Esophagus muscularis mucosa (tissue), 3 donors: ENCODE data around the gene CYB5RL.

ENCODE experiments used
- EP300 ChIP-seq: sonication (generic); formaldehyde crosslinking; IDR thresholded peaks from one replicate; pipeline ENCODE4 v1.6.1; 2017; ENCODE audit warnings: antibody characterized with exemption
- TF ChIP-seq, protein P1 (sequence below), 3 experiments: fragments of 200-600 bp in 2 of 3; fragments of 450-650 bp in 1 of 3; sonication (generic) in 2 of 3; IDR thresholded peaks; one replicate each; pipeline ENCODE4 v1.5.1; 2017 to 2019; ENCODE audit warnings: antibody characterized with exemption in 3 of 3, mild to moderate bottlenecking in 2 of 3, moderate library complexity in 1 of 3

DNA sequence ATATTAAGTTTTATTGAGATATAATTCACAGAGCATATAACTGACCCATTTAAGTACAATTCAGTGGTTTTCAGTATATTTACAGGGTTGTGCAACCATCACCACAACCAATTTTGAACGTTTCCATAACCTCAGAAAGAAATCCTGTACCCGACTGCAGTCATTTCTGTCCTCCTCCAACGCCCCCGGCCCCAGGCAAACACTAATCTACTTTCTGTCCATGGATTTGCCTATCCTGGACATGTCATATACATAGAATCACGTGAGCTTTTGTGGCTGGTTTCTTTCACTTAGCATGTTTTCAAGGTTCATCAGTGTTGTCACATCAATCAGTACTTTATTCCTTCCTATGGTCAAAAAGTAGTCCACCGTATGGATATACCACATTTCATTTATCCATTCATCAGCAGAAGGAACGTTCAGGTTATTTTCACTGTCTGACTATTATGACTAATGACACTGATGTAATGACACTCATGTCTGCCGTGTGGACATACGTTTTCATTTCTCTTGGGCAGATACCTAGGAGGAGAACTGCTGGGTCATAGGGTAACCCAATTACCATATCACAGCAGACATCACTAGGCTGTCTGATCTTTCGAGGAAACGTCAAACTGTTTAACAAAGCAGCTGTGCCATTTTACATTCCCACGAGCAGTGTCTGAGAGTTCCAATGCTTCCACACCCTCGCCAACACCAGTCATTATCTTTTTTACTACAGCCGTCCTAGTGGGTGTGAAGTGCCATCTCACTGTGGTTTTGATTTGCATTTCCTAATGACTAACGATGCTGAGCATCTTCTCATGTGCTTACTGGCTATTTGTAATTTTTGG is 30.9 kb upstream of the CYB5RL start:
- no peak for TF ChIP-seq EP300
- TF ChIP-seq, protein P1, sequence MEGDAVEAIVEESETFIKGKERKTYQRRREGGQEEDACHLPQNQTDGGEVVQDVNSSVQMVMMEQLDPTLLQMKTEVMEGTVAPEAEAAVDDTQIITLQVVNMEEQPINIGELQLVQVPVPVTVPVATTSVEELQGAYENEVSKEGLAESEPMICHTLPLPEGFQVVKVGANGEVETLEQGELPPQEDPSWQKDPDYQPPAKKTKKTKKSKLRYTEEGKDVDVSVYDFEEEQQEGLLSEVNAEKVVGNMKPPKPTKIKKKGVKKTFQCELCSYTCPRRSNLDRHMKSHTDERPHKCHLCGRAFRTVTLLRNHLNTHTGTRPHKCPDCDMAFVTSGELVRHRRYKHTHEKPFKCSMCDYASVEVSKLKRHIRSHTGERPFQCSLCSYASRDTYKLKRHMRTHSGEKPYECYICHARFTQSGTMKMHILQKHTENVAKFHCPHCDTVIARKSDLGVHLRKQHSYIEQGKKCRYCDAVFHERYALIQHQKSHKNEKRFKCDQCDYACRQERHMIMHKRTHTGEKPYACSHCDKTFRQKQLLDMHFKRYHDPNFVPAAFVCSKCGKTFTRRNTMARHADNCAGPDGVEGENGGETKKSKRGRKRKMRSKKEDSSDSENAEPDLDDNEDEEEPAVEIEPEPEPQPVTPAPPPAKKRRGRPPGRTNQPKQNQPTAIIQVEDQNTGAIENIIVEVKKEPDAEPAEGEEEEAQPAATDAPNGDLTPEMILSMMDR (IDR thresholded peaks at IDR 0.05): no peak
